Brain microvascular endothelial cell (primary cell): Measurements from ENCODE around the gene FHIP2A.

ENCODE experiments used
- DNase-seq: peaks from one replicate; pipeline ENCODE4 v3.0.0-alpha.2; 2020
- H3K27ac ChIP-seq: fragments of 250-450 bp; sonication (Bioruptor Pico); 2 replicates; pipeline ENCODE4 v1.5.1; 2020; ENCODE audit warnings: mild to moderate bottlenecking, moderate library complexity
- H3K27me3 ChIP-seq: fragments of 250-450 bp; sonication (Bioruptor Pico); replicated peaks from 2 replicates; pipeline ENCODE4 v1.5.1; 2020; ENCODE audit warnings: mild to moderate bottlenecking
- H3K36me3 ChIP-seq: fragments of 250-450 bp; sonication (Bioruptor Pico); replicated peaks from 2 replicates; pipeline ENCODE4 v1.5.1; 2020; ENCODE audit warnings: mild to moderate bottlenecking
- H3K4me3 ChIP-seq: 2 replicates; pipeline ENCODE4 v1.5.1; 2011; ENCODE audit warnings: low read depth, mild to moderate bottlenecking, control low read depth, low read length, moderate library complexity
- CTCF ChIP-seq: IDR thresholded peaks from 2 replicates; pipeline ENCODE4 v1.5.1; 2011; ENCODE audit warnings: low read depth, mild to moderate bottlenecking, moderate library complexity, low read length, control low read depth, inconsistent platforms; ENCODE audit errors: missing control alignments
- in situ Hi-C: cut with HindIII; loops from 2 replicates; pipeline ENCODE4 v1.10.0; 2017; ENCODE audit warnings: low sequenced_read_pairs, low pct_ligation_motif_present

The FHIP2A gene

GRCh38 chr10:114791768-114792167 lies 29.8 kb upstream of the FHIP2A start:
- Histone ChIP-seq H3K4me3 (no peak overlapping the region), H3K27ac (no peak overlapping the region), H3K27me3 (no peaks in the 10 kb centered on the region), H3K36me3 (no peaks in the 10 kb centered on the region)
- no peak for TF ChIP-seq CTCF
- in situ Hi-C loops: loop anchor here (25.0 kb wide), 1 partner anchor 104 kb away; no protein-coding TSS in a partner anchor
- DNase-seq: no peak

GRCh38 chr10:114795039-114795438 lies 26.5 kb upstream of the FHIP2A start:
- no peaks in the 10 kb centered on the region for H3K36me3 ChIP-seq
- H3K27me3 ChIP-seq: no peaks in the 10 kb centered on the region
- H3K4me3 ChIP-seq: no peak overlapping the region
- H3K27ac ChIP-seq: no peak overlapping the region
- in situ Hi-C loops: loop anchor here (25.0 kb wide), 1 partner anchor 108 kb away; no protein-coding TSS in a partner anchor
- TF ChIP-seq CTCF: no peak
- peak; percentile 12 for DNase-seq

DNA sequence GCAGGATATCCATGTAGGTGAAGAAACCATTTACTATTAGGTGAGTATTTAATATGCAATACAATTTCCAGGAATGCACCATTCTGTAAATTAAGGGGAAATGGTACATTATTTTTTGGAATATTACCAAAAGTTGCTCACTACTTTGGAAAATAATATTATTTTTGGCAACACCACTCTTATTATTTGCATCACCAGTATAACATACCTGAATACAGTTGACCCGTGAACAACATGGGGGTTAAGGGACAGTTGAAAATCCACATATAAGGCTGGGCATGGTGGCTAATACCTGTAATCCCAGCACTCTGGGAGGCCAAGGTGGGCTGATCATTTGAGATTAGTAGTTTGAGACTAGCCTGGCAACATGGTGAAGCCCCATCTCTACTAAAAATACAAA lies 21.2 kb upstream of the FHIP2A start:
- H3K4me3 ChIP-seq: no peak overlapping the region
- no peak for TF ChIP-seq CTCF
- H3K27ac ChIP-seq: no peak overlapping the region
- H3K36me3 ChIP-seq: no peaks in the 10 kb centered on the region
- DNase-seq: no peak
- in situ Hi-C loops: no loop called here
- H3K27me3 ChIP-seq: no peaks in the 10 kb centered on the region

DNA sequence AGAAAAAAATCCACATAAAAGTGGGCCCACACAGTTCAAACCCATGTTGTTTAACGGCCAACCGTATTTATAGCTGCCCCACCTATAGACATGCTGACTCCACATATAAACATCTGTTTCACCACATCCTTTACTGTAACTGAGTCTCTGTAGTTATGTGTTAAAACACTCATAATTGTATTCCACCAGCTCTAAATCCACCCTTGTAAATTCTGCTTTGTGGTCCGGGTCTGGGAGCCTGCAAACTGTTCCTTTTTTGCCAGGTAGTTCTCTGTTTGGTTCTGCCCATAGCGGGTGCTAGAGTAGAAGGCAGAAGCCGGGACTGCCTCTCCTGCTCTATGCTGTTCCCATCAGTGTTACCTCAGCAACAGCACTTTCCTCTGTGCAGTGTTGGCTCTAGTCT lies 20.2 kb upstream of the FHIP2A start:
- Histone ChIP-seq H3K4me3 (no peak overlapping the region), H3K36me3 (no peaks in the 10 kb centered on the region), H3K27me3 (no peaks in the 10 kb centered on the region), H3K27ac (no peak overlapping the region)
- no peak for TF ChIP-seq CTCF
- DNase-seq: no peak
- in situ Hi-C loops: no loop called here

DNA sequence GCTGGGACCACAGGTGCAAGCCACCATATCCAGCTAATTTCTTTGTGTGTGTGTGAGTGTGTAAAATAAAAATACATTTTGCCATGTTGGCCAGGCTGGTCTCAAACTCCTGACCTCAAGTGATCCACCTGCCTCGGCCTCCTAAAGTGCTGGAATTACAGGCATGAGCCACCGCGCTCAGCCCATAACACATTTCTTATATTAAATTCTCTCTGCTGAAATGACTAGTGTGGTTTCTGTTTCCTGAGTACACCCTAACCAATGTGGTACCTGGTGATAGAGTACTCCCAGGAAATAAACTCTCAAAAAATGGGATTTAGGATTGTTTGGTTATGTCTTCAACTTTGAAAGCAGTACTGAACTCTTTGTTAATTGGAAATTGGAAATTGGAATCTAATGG lies 19.4 kb upstream of the FHIP2A start:
- in situ Hi-C loops: no loop called here
- TF ChIP-seq CTCF: no peak
- H3K27me3 ChIP-seq: no peaks in the 10 kb centered on the region
- H3K4me3 ChIP-seq: no peak overlapping the region
- no peak for DNase-seq
- H3K36me3 ChIP-seq: no peaks in the 10 kb centered on the region
- H3K27ac ChIP-seq: no peak overlapping the region
